Bronchial epithelial cell (primary cell): ENCODE results near the gene TMEM117. TPM values are rescaled to one million over a fixed set of nuclear protein-coding genes. Genes with fewer than 3 reads are reported as not detected.

ENCODE experiments used
- DNase-seq: peaks from one replicate; pipeline ENCODE4 v3.0.0-alpha.2; 2010; ENCODE audit warnings: low read depth
- FAIRE-seq: peaks from 2 replicates; lab custom pipeline; 2011; peaks lifted over from hg19 to GRCh38; lab: Jason Lieb, UNC
- H3K27me3 ChIP-seq: 2 replicates; pipeline ENCODE4 v1.5.1; 2011; ENCODE audit warnings: low read length; ENCODE audit not compliant: control insufficient read depth, insufficient read depth
- H3K36me3 ChIP-seq: 2 replicates; pipeline ENCODE4 v1.5.1; 2011; ENCODE audit warnings: low read length; ENCODE audit not compliant: control insufficient read depth, insufficient read depth
- H3K4me3 ChIP-seq: 2 replicates; pipeline ENCODE4 v1.5.1; 2011; ENCODE audit warnings: mild to moderate bottlenecking, low read depth, low read length, control low read depth
- CTCF ChIP-seq: IDR thresholded peaks from 2 replicates; pipeline ENCODE4 v1.5.1; 2011; ENCODE audit warnings: mild to moderate bottlenecking, moderate library complexity, low read length, control low read depth, inconsistent platforms; ENCODE audit not compliant: insufficient read depth, severe bottlenecking
- total RNA-seq: library from RNA; depleted of rRNA; stranded (reverse); fragments of >200 nt; gene quantifications from 2 replicates; pipeline ENCODE4 v1.2.1, GENCODE V29; 2014

Gene TMEM117
- total RNA-seq, 1 donor from 2014 or later, result 6.6 TPM

GRCh38 chr12:44046732-44047417 lies 211.0 kb downstream of the TMEM117 start:
- no peak for FAIRE-seq
- TF ChIP-seq CTCF, result no peak
- H3K4me3 ChIP-seq, result no peak overlapping the region

GRCh38 chr12:44052554-44052953 lies 216.7 kb downstream of the TMEM117 start:
- no peaks in the 10 kb centered on the region for H3K36me3 ChIP-seq
- H3K4me3 ChIP-seq, result no peak overlapping the region
- no peak for TF ChIP-seq CTCF
- peak; percentile 40 for FAIRE-seq
- no peak for DNase-seq
- H3K27me3 ChIP-seq, result no peaks in the 10 kb centered on the region

More at GRCh38 chr12:44046732-44047417, 211.0 kb downstream of the TMEM117 start:
- no peaks in the 10 kb centered on the region for H3K36me3 ChIP-seq
- no peak for DNase-seq
- no peaks in the 10 kb centered on the region for H3K27me3 ChIP-seq

GRCh38 chr12:44053549-44054127 lies 217.8 kb downstream of the TMEM117 start:
- no peak overlapping the region for H3K4me3 ChIP-seq
- DNase-seq (peak; percentile 50), FAIRE-seq (no peak)
- H3K36me3 ChIP-seq, result no peaks in the 10 kb centered on the region
- no peaks in the 10 kb centered on the region for H3K27me3 ChIP-seq
- TF ChIP-seq CTCF, result no peak

GRCh38 chr12:44054281-44054680 lies 218.4 kb downstream of the TMEM117 start:
- Histone ChIP-seq H3K36me3 (no peaks in the 10 kb centered on the region), H3K27me3 (no peaks in the 10 kb centered on the region), H3K4me3 (no peak overlapping the region)
- DNase-seq (no peak), FAIRE-seq (no peak)
- TF ChIP-seq CTCF, result no peak

GRCh38 chr12:44058366-44058765 lies 222.5 kb downstream of the TMEM117 start:
- H3K36me3 ChIP-seq, result no peaks in the 10 kb centered on the region
- TF ChIP-seq CTCF, result no peak
- no peaks in the 10 kb centered on the region for H3K27me3 ChIP-seq
- no peak overlapping the region for H3K4me3 ChIP-seq
- DNase-seq, result no peak
- no peak for FAIRE-seq
